D721Med (cell line): ENCODE data around the gene PA2G4.

Source experiments
- DNase-seq: peaks from one replicate; pipeline ENCODE4 v3.0.0; 2011; ENCODE audit warnings: low spot score; ENCODE audit not compliant: insufficient read length
- FAIRE-seq: peaks from 2 replicates; lab custom pipeline; 2011; peaks lifted over from hg19 to GRCh38; lab: Jason Lieb, UNC
- CTCF ChIP-seq: IDR thresholded peaks from 2 replicates; pipeline ENCODE4 v1.5.1; 2012; ENCODE audit warnings: mild to moderate bottlenecking, control low read depth; ENCODE audit not compliant: insufficient read depth; ENCODE audit errors: missing control alignments

Gene PA2G4

DNA sequence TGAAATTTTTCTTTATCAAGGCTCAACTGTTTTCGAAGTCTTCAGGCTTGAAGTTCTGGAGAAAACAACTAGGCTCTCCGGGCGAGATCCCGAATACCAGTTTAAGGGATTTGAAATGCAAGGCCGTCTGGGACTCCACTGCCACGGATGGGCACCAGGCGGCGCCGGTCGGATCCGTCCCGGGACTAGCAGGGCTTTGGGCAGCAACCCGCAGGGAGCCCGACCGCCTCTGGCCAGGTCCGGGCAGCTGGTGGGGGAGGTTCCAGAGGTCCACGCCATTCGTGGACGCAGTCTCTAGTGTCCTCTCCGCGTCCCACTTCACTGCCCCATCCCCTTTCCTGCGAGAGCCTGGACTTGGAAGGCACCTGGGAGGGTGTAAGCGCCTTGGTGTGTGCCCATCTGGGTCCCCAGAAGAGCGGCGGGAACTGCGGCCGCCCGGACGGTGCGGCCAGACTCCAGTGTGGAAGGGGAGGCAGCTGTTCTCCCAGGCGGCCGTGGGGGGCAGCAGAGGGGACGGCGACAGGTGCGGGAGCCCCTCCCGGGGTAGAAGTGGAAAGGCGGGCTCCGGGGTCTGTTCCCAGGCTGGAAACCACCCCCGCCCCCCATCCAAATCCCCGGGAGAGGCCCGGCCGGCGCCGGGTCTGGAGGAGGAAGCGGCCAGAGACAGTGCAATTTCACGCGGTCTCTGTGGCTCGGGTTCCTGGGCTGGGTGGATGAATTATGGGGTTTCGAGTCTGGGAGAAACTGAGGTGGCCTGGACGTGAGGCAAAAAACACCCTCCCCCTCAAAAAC is 25.2 kb upstream of the PA2G4 start:
- no peak for FAIRE-seq
- TF ChIP-seq CTCF: peak; percentile 73
- peak; percentile 78 for DNase-seq

DNA sequence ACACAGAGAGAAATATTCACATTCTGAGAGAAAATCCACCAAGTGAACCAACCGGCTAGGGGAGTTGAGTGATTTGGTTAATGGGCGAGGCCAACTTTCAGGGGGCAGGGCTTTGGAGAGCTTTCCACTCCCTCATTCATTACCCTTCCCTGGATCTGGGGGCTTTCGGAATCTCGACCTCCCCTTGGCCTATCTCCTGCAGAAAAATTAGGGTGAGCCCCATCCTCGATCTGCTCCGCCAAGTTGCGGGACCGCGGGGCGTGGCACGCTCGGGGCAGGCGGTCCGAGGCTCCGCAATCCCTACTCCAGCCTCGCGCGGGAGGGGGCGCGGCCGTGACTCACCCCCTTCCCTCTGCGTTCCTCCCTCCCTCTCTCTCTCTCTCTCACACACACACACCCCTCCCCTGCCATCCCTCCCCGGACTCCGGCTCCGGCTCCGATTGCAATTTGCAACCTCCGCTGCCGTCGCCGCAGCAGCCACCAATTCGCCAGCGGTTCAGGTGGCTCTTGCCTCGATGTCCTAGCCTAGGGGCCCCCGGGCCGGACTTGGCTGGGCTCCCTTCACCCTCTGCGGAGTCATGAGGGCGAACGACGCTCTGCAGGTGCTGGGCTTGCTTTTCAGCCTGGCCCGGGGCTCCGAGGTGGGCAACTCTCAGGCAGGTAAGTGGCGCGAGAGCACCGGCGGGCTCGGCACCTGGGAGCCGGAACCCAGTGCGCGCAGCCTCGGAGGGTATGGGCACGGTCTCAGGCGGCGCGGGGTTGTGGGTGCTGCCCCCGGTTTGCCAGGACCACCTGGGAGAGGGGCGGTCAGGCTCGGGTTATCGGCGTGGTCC is 24.4 kb upstream of the PA2G4 start, which contains the start of gene ERBB3:
ERBB3 (plus strand) TSS at position 443 of the 833 bp plus-strand sequence; CDS start at position 579, 136 bp downstream.
- DNase-seq (peak; percentile 52), FAIRE-seq (no peak)
- no peak for TF ChIP-seq CTCF

DNA sequence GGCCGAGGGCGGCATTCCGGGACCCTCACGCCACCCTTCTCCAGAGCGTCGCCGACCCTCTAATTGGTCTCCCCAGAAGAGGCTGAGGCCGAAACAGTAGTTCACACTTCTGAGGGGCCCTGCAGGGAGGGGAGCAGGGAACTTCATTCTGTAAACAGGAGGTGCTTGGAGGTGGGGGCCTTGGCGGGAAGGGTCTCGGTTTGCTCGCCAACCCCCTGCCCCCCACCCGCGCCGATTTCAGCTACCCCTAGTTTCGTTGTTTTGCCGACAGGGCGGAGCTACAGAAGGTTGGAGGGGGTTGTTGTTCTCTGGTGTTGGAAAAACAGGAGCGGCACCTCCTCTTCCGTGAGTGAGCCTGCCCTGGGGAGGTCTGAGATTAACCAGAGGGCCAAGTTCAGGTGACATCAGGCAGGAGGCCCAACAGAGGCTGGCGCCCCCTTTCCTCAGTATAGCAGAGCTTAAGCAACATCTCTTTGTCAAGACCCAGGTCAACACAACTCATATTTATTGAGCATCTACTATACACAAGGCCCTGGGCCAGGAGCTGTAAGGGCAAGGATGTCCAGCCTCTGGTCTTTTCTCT is 23.7 kb upstream of the PA2G4 start:
- FAIRE-seq: no peak
- DNase-seq: no peak
- TF ChIP-seq CTCF: no peak

DNA sequence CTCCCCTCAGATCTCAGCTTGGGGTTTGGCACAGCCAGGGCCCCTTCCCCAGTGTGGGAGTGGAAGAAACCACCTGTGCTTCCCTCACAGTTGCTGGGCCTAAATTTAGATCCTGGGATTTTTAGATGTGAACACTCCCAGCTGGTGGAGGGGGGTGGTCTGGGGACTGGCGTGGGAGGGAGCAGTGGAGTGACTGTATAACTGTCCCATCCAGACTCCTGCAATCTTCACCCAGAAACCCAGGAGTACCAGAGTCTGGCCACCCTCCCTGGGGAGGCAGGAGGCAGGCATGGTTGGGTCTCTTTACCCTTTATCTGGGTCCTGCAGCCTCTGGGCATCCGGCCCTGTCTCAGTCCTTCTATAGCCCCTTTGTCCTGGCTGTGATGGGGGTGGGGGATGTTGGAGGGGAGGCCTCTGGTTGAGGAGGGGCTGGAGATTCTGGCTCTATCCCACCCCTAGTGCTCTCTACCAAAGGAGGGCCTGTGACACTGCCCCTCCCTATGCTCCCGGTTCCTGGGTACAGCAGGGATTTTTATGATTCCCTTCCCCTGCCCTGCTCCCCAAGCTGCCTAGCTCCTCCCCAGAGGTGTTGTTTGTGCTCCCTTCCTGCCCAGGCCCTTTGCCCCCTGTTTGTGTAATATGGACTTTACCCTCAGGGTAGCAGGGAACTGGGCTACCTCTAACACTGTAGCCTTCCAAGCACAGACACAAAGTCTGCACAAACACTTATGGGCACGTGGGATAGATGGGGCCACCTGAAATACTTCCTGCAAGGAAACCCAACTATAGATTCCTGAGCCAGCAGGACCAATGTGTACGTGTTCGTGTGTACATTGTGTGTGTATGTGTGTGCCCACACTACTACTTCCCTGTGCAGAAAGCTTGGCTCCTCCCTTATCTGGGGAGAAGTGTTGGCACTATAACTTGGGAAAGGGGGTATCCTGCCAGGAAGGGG is 22.7 kb upstream of the PA2G4 start:
- TF ChIP-seq CTCF: no peak
- DNase-seq (no peak), FAIRE-seq (no peak)

- DNase-seq (no peak), FAIRE-seq (no peak)
- TF ChIP-seq CTCF: no peak
These were observed 22.0 kb upstream of the PA2G4 start for GRCh38 chr12:56082382-56082781.

DNA sequence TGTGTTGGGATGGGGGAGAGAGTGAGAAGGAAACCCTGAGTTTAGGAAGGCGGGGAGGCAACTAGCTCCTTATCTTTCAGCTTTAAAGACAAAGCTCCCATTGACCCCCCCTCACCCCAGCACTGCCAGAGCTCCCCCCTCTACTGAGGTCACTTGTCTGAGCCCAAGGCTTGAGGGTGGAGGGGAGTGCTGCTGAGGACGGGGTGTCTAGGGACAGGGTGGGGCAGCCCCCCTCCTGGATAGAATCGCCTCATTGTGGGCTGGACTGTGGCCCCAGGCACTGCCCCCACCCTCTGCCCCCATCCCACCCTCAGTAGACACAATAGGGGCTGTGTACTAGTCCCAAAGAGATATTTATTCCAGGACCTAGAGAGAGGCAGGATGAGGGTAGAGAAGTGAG is 21.4 kb upstream of the PA2G4 start:
- TF ChIP-seq CTCF: no peak
- no peak for DNase-seq
- FAIRE-seq: no peak
